Hepatocyte (in vitro differentiated cells): ENCODE results near the gene POLG2. TPM values are rescaled to one million over a fixed set of nuclear protein-coding genes. Genes with fewer than 3 reads are reported as not detected.
A peak's percentile ranks its signal among the peaks of the same experiment; 100 is the strongest.

Experiments
- DNase-seq: peaks from one replicate; pipeline ENCODE4 v3.0.0-alpha.2; 2016; ENCODE audit warnings: low spot score
- H2AFZ ChIP-seq: fragments of 200-600 bp; sonication (generic); 2 replicates; pipeline ENCODE4 v1.6.0; 2016; ENCODE audit warnings: antibody characterized with exemption, mild to moderate bottlenecking
- H3K27ac ChIP-seq: fragments of 200-600 bp; sonication (generic); 2 replicates; pipeline ENCODE4 v1.5.1; 2016; ENCODE audit warnings: mild to moderate bottlenecking
- H3K27me3 ChIP-seq: fragments of 200-600 bp; sonication (generic); 2 replicates; pipeline ENCODE4 v1.6.1; 2016
- H3K36me3 ChIP-seq: fragments of 200-600 bp; sonication (generic); replicated peaks from 2 replicates; pipeline ENCODE4 v1.5.1; 2016; ENCODE audit warnings: low read depth; ENCODE audit not compliant: insufficient read depth
- H3K4me1 ChIP-seq: fragments of 200-600 bp; sonication (generic); 2 replicates; pipeline ENCODE4 v1.5.1; 2016; ENCODE audit warnings: mild to moderate bottlenecking, moderate library complexity; ENCODE audit not compliant: insufficient read depth
- H3K4me2 ChIP-seq: fragments of 200-600 bp; sonication (generic); 2 replicates; pipeline ENCODE4 v1.6.0; 2016
- H3K4me3 ChIP-seq: fragments of 200-600 bp; sonication (generic); 2 replicates; pipeline ENCODE4 v1.5.1; 2016; ENCODE audit warnings: mild to moderate bottlenecking
- H3K79me2 ChIP-seq: fragments of 200-600 bp; sonication (generic); 2 replicates; pipeline ENCODE4 v1.6.0; 2017; ENCODE audit warnings: mild to moderate bottlenecking
- H3K9me2 ChIP-seq: fragments of 200-600 bp; sonication (generic); replicated peaks from 2 replicates; pipeline ENCODE4 v1.6.0; 2017; ENCODE audit warnings: mild to moderate bottlenecking; ENCODE audit not compliant: insufficient read depth
- H3K9me3 ChIP-seq: fragments of 200-600 bp; sonication (generic); 2 replicates; pipeline ENCODE4 v1.5.1; 2016; ENCODE audit warnings: low read depth, mild to moderate bottlenecking
- H4K20me1 ChIP-seq: fragments of 200-600 bp; sonication (generic); 2 replicates; pipeline ENCODE4 v1.6.0; 2016; ENCODE audit warnings: mild to moderate bottlenecking; ENCODE audit not compliant: insufficient read depth, poor library complexity, severe bottlenecking
- EZH2 ChIP-seq: fragments of 200-600 bp; sonication (generic); IDR thresholded peaks from 2 replicates; pipeline ENCODE4 v1.6.1; 2016; ENCODE audit warnings: antibody characterized with exemption, mild to moderate bottlenecking, borderline replicate concordance
- EZH2phosphoT487 ChIP-seq: fragments of 200-600 bp; sonication (generic); IDR thresholded peaks from one replicate; pipeline ENCODE4 v1.6.1; 2018; ENCODE audit warnings: antibody characterized with exemption, mild to moderate bottlenecking, low read depth, moderate library complexity; ENCODE audit not compliant: unreplicated experiment, severe bottlenecking
- WGBS: methylation state at CpG from one replicate; pipeline ENCODE4 v1.1.6; 2016; ENCODE audit warnings: low lambda C conversion rate; ENCODE audit errors: missing lambda C conversion rate; 5-methylcytosine and 5-hydroxymethylcytosine counted together
- polyA plus RNA-seq: library from polyadenylated mRNA; unstranded; fragments of >200 nt; fragmentation: Nextera tagmentation; extraction: Ambion mirVana; gene quantifications from 2 replicates; pipeline ENCODE4 v1.2.1, GENCODE V29; 2016
- total RNA-seq: library from RNA; depleted of rRNA; stranded (reverse); fragments of >200 nt; gene quantifications from 2 replicates; pipeline ENCODE4 v1.2.3, GENCODE V29; 2014
- TF ChIP-seq, protein P1 (sequence below): fragments of 200-600 bp; sonication (generic); IDR thresholded peaks from 2 replicates; pipeline ENCODE4 v1.5.1; 2016; ENCODE audit warnings: antibody characterized with exemption, mild to moderate bottlenecking; ENCODE audit not compliant: poor library complexity

POLG2 gene
- total and polyA plus RNA-seq, 2 experiments from 2014 or later: 8.1 to 9.7 TPM

DNA sequence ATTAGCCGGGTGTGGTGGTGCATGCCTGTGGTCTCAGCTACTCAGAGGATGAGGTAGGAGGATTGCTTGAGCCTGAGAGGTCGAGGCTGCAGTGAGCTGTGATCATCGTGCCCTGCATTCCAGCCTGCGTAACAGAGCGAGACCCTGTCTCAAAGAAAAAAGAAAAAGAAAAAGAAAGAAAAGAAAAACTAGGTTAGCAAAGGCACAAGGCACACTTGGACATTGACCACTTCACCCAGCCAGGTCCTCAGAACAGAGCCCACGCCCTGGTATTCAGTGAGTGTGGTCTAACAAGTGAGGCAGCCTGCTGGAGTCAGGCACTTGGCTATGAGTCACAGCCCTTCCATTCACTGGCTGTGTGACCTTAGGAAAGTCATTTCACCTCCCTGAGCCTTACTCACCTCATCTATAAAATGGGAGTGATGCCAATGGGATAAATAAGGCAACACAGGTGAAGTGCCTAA lies 37.5 kb downstream of the POLG2 start:
- no peaks in the 10 kb centered on the region for H3K9me2 ChIP-seq
- H3K27ac ChIP-seq: no peak overlapping the region
- H3K4me2 ChIP-seq: no peak overlapping the region
- WGBS: 88% methylated on average over 6 of the region's 6 CpGs
- no peaks in the 10 kb centered on the region for H3K4me1 ChIP-seq
- H3K9me3 ChIP-seq: no peaks in the 10 kb centered on the region
- no peak overlapping the region for H3K4me3 ChIP-seq
- no peaks in the 10 kb centered on the region for H4K20me1 ChIP-seq
- TF ChIP-seq EZH2: no peak
- no peak for TF ChIP-seq EZH2phosphoT487
- TF ChIP-seq, protein P1, sequence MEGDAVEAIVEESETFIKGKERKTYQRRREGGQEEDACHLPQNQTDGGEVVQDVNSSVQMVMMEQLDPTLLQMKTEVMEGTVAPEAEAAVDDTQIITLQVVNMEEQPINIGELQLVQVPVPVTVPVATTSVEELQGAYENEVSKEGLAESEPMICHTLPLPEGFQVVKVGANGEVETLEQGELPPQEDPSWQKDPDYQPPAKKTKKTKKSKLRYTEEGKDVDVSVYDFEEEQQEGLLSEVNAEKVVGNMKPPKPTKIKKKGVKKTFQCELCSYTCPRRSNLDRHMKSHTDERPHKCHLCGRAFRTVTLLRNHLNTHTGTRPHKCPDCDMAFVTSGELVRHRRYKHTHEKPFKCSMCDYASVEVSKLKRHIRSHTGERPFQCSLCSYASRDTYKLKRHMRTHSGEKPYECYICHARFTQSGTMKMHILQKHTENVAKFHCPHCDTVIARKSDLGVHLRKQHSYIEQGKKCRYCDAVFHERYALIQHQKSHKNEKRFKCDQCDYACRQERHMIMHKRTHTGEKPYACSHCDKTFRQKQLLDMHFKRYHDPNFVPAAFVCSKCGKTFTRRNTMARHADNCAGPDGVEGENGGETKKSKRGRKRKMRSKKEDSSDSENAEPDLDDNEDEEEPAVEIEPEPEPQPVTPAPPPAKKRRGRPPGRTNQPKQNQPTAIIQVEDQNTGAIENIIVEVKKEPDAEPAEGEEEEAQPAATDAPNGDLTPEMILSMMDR: no peak
- H2AFZ ChIP-seq: no peak overlapping the region
- DNase-seq: peak; percentile 37
- H3K79me2 ChIP-seq: no peaks in the 10 kb centered on the region
- H3K27me3 ChIP-seq: no peaks in the 10 kb centered on the region
- H3K36me3 ChIP-seq: no peaks in the 10 kb centered on the region

DNA sequence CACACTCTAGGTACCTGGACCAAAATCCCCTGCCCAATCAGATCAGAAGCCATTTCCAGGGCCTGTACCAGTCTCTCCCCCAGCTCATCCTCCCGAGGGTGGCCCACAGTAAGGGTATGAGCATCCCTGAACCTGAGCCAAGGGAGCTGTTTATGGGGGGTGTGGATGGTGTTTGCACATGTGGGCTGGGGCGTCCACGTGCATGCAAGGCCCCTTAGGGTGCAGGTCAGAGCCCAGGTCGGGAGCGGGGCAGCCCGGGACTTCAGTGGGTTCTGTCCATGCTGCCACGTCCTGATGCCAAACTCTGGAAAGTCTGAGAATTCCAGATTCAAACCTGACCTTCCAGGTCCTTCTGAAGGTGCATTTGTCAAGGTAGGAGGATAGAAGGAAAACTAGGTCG lies 38.1 kb downstream of the POLG2 start:
- Histone ChIP-seq H3K27me3 (no peaks in the 10 kb centered on the region), H3K4me1 (no peaks in the 10 kb centered on the region), H3K27ac (no peak overlapping the region), H3K9me3 (no peaks in the 10 kb centered on the region), H3K4me2 (no peak overlapping the region), H3K79me2 (no peaks in the 10 kb centered on the region), H3K4me3 (no peak overlapping the region), H3K9me2 (no peaks in the 10 kb centered on the region), H3K36me3 (no peaks in the 10 kb centered on the region), H2AFZ (no peak overlapping the region), H4K20me1 (no peaks in the 10 kb centered on the region)
- WGBS: 87% methylated on average over 8 of the region's 8 CpGs
- no peak for DNase-seq
- TF ChIP-seq, protein P1: no peak
- TF ChIP-seq EZH2phosphoT487 (no peak), EZH2 (no peak)

- Histone ChIP-seq H3K9me3 (no peaks in the 10 kb centered on the region), H3K36me3 (no peaks in the 10 kb centered on the region), H2AFZ (no peak overlapping the region), H3K4me2 (no peak overlapping the region), H3K9me2 (no peaks in the 10 kb centered on the region), H3K27me3 (no peaks in the 10 kb centered on the region), H3K4me3 (no peak overlapping the region), H3K4me1 (no peaks in the 10 kb centered on the region), H3K79me2 (no peaks in the 10 kb centered on the region), H3K27ac (no peak overlapping the region), H4K20me1 (no peaks in the 10 kb centered on the region)
- 89% methylated on average over 7 of the region's 7 CpGs for WGBS
- no peak for DNase-seq
- no peak for TF ChIP-seq EZH2
- no peak for TF ChIP-seq EZH2phosphoT487
- TF ChIP-seq, protein P1: no peak
These were observed 39.7 kb downstream of the POLG2 start for GRCh38 chr17:64457156-64457555.
